GM19099 (cell line): ENCODE results near the gene MRPL21.

Experiments used
- POLR2A ChIP-seq: IDR thresholded peaks from 3 replicates; pipeline ENCODE4 v1.6.1; 2011; ENCODE audit warnings: low read depth; ENCODE audit not compliant: insufficient read length; ENCODE audit errors: extremely low read depth

Gene MRPL21

DNA sequence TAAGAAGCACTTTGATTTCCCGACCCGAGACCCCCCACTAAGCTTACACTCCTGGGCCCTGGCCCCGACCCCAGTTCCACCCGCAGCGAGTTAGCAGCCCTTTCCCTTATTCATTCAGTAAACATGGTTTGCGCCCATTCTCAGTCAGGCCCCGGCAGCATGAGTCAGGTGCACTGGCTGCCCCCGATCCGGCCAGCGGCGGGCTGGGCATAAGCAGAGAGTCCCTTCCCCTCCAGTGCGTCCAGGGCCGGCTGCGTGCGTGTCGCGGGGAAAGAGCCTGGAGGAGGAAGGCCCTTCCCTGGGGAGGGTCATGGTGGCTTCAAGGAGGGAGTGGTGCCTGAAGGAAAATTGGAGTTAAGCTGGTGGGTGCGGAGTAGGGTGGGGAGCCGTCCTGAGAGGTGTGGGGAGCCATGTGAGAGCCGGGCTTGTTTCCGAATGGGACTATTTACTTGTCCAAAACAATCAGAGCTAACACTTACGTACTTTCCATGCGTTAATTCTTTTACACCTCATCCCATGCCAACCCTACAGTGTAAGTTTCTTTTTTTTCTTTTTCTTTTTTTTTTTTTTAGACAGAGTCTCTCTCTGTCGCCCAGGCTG, 716 bp upstream of the MRPL21 start:
- no peak for TF ChIP-seq POLR2A

DNA sequence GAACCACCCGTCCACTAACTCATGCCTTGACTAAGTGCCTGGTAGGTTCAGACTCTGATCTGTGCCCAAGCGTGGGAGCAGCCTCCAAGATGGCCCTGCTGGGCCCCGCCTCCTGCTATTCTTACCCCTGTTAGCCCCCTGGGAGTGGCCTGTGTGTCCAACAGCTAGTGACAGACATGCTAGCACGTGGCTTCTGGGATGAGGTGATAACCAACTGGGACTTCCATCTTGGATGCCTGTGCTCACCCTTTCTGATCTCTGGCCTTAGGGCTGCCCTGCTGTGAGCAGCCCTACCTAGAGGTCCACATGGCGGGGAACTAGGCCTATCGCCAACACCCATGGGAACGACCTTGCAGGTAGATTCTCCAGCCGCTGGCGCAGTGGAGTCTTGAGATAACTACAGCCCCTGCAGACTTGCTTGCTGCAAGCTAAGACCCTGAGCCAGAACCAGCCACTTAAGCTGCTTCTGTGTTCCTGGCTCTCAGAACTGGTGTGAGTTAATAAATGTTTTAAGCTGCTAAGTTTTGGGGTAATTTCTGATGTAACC, 2.7 kb downstream of the MRPL21 start:
- TF ChIP-seq POLR2A: no peak

DNA sequence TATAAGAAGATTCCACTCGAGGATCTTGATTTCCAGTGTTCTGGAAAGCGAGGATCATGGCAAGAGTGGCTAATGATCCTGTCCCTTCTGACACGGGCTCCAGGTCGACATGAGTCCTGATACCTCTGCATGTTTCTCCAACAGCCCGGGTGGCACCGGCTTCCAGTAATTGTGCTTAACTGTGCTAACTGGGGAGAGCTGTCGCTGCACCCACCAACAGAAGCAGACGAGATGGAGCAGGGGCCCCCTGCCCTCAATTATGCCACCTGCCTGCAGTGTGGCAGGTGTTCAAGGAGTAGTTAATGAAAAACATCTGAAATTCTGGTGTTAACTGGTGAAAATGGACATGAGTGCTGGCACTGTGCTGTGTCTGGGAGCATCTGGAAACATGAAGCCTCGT, 6.2 kb downstream of the MRPL21 start:
- no peak for TF ChIP-seq POLR2A

DNA sequence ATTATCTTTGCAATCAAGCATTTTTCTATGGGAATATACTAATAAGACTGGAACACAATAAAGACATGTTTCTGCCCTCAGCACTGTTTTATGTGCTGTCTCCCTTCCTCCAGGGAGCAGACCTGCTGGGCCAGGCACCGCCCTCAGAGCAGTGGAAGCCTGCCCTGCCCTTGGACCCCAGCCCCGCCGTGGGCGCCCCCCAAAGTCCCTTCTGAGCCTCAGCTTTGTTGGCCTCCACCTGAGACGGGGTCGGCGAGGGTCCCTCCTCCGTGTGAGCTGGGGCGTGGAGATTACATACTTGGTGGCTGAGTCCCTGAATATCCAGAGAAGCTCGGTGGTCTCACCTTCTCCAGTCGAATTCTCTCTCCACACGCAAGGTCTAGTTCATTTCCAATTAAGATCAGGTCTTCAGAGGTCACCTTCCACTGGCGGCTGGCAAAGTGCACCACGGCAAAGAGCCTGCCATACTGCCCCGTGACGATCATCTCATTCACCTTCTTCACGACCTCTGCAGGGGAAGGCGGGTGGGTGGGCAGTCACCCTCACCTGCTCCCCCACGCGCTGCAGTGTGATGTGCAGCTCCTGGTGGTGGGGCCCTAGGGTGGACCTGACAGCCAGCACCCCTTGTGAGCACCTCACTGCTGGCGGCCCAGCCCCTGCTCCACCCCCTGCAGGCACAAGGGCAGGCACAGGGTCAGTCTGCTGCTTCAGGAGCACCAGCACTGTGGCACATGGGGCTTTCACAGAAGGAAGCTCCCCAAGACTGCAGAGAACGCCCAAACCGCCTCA, 7.3 kb downstream of the MRPL21 start:
- TF ChIP-seq POLR2A: no peak

DNA sequence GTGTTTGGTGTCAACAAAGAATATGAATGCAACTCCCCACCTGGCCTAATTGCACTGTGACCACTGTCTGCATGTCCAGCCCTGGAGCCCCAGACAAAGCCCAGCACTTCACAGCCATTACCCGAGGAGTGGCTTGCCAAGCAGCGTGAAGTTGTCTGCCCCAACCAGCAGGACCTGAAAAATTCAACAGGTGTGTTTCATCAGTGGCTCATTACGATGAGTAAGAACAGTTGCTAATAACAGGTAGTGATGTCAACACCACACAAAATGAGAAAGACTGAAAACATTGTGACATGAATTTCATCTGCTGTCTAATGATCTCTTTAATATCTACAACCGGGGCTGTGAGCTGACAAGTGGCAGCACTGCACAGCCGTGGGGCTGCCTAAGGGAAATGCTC, 10.3 kb downstream of the MRPL21 start:
- TF ChIP-seq POLR2A: no peak

DNA sequence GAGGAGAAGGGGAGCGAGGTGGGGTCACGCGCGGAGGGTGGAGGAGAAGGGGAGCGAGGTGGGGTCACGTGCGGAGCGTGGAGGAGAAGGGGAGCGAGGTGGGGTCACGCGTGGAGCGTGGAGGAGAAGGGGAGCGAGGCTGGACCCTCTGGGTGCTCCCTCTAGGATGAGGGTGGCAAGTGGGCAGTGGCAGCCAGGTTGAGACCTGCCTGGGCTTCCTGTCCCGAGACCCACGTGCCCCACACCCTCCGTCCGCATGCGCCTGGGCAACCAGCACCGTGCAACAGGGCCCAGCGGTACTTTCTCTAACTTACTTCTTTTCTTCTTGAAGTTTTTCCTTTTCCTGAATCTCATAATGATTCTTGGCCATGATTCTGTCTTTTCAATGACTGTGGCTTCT, 11.1 kb downstream of the MRPL21 start:
- no peak for TF ChIP-seq POLR2A

DNA sequence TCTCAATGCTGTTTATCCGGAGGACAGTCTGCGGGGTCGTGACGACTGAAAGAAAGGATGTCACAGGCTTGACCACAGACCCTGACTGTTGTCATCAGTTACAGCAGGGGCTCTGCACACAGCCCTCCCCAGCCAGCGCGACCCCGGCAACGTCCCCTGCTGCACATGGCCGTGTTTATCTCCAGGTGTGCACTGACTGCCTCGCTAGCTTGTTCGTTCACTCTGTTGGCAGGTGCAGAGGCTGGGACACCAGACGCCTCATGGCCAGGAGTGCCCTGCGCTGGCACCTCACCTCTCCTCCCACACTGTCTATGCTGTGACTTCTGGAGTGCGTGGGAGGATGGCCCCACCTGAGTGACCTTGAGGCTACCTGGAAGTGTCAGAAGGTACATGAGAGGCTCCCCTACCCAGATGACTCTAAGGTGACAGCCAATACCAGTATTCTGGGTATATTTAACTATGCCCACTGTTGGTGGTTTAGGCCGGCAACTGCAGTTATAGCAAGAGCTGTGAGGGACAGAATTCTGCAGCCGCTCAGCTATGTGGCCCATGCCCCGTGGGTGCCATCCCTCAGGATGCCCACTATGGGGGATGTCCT, 12.2 kb downstream of the MRPL21 start:
- TF ChIP-seq POLR2A: no peak

DNA sequence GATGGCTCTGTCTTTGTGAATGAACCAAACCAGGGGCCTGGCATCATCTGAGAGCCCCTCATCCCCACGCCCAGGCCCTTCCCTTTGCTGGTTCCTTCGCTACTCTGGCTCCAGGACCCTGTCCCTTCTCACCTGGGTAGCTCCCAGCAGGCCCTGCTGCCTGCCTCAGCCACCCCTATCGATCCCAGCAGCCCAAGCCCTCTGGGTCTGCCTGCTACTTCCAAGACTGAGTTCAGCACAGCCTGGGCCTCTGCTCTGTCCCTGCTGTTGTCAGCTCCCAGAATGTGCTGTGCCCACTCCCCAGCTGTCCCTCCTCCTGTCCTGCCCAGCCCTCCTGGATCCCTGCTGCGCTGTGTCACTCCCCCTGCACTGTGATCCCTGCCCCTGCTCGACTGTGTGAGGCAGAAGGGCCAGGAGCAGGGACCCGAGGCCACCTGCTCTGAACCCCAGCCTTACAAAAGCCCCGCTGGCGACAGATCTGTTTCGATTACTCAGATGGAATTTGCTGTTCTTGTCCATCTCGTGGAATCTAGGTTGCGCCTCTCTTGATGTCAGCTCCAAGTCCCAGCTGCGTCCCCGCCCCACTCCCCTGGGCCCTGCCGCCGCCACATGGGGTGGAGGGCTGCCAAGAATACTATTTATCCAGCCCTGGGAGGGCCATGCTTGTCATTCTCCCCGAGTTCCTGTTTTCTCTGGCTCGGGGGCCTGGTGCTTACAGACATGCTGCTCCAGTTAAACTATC, 13.0 kb downstream of the MRPL21 start:
- no peak for TF ChIP-seq POLR2A

DNA sequence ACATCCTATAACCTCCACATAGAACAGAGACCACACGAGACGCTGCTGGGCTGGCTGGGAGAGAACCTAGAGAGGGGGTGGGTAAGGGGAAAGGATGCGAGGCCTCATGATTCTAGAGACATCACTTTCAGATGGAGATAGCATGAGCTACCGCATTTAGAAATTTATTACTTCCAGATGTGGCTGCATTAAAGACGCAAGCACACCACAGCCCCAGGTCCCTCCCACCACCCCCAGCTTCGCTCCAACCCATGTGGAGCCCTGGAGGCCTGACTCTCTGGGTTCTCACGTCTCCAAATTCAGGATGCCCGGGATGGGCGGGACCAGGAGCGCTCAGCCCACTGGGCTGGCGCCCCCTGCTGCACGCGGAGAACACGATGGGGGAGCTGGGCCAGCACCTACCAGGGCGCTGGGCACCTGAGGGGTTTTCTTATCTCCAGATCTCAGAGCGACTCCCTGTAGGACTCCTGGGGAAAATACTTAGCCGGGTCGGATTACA, 13.6 kb downstream of the MRPL21 start:
- TF ChIP-seq POLR2A: no peak

DNA sequence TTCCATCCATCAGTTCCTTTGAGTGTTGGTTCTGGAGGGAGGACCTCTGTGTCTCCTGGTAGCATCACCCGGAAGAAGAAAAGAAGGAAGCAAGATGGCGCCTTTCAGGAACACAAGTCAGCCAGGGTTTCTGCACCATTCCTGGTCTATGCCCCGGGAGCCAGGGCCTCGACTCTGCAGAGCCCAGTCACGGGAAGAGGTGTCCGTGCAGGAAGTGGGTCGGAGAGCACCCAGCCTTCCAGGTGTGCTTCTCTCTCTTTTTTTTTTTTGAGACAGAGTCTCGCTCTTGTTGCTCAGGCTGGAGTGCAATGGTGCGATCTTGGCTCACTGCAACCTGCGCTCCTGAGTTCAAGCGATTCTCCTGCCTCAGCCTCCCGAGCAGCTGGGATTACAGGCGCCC, 21.2 kb downstream of the MRPL21 start:
- TF ChIP-seq POLR2A: no peak

DNA sequence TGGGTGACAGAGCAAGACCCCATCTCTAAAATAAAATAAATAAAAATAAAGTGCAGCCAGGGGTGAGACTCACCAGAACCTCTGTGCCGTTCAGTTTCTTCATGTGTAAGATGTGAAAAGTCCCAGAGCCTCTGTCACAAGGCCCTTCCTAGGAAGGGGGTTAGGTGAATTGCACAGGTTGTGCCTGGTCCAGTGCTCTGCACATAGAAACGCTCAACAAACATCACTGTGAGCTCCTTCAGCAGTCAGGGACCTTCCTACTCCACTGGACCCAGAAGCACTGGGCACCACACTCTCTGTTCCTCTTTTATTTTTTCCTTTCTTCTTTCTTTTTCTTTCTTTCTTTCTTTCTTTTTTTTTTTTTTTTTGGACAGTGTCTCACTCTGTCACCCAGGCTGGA, 22.3 kb downstream of the MRPL21 start:
- no peak for TF ChIP-seq POLR2A

DNA sequence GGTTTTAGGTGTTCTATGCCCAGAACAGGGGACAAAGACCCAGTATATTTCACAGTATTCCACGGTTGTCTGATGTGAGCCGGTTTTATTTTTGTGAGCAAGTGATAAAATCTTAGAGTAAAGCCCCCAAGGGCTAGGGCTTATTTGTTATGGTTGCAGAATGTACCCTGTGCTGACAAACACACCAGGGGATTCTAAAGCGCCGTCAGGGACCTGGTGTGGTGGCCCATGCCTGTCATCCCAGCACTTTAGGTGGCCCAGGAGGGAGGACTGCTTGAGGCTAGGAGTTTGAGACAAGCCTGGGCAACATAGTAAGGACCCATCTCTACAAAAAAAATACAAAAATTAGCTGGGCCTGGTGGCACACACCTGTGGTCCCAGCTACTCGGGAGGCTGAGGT, 22.8 kb downstream of the MRPL21 start:
- no peak for TF ChIP-seq POLR2A

DNA sequence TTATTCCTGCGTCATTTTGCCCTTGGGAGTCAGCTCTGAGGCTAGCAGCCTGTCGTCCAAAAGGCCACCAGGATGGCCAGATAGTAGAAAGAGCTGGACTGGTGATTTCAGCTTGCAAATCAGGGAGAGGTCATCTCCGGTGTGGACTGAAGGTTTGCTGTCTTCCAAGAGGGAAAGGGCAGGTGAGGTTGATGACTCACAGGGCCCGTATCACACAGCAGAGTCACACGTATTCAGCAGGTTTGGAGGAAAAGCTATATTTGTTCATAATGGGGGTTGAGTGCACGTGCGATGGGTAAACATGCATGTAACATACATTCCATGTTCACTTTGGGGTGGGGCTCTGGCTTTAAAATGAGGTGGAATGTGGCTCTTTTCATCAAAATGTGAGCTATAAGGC, 25.6 kb downstream of the MRPL21 start:
- TF ChIP-seq POLR2A: no peak

DNA sequence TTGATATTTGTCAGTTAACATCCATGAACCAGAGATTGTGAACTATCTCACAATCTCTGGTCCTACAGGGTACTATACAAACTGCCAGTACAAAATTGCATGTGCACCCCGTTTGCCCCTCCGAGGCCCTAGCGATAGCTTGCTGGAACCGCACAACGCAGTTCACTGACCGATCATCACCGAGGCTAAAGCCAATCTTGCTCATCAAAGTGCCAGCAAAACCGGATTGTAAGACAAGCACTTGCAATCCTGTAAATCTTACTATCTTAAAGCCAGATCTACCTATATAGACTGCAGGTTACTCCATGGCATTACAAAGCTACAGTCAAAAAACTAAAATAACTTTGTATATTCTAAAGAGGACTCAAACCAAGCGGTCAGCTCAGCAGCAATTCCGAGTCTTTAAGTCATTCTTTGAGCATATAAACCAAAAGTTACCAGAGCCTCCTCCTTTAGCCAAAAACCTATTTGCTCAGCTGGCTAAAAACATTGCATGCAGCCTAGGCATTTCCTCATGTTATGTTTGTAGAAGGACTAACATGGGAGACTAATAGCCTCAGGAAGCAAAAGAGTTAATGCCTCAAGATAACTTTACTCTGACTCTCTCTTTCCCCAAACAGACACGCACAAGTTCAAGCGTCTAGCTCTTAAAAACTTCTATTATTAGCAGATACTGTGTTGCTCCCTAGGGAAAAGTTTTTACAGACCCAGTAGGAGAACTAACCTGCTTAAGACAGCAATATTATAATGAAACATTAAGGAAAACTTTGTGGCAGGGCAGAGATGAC, 31.2 kb downstream of the MRPL21 start:
- no peak for TF ChIP-seq POLR2A
